Type B pancreatic cell (in vitro differentiated cells): Measurements from ENCODE around the gene MGAM2. TPM values are rescaled to one million over a fixed set of nuclear protein-coding genes. Genes with fewer than 3 reads are reported as not detected.

ENCODE experiments used
- DNase-seq: peaks from one replicate; pipeline ENCODE4 v3.0.0; 2021; ENCODE audit warnings: mixed read lengths; ENCODE audit not compliant: unreplicated experiment; ENCODE audit errors: extremely low spot score
- H3K27ac Mint-ChIP-seq: 2 replicates; pipeline ENCODE4 v1.8.0; 2021; ENCODE audit warnings: mild to moderate bottlenecking, mixed read lengths
- H3K27me3 Mint-ChIP-seq: 2 replicates; pipeline ENCODE4 v1.8.0; 2021; ENCODE audit warnings: mixed read lengths
- H3K36me3 Mint-ChIP-seq: 2 replicates; pipeline ENCODE4 v1.8.0; 2021; ENCODE audit warnings: mixed read lengths
- H3K4me1 Mint-ChIP-seq: one replicate; pipeline ENCODE4 v1.8.0; 2021; ENCODE audit warnings: mixed read lengths; ENCODE audit not compliant: unreplicated experiment
- H3K4me3 Mint-ChIP-seq: 2 replicates; pipeline ENCODE4 v1.8.0; 2021; ENCODE audit warnings: mild to moderate bottlenecking, mixed read lengths
- H3K9me3 Mint-ChIP-seq: 2 replicates; pipeline ENCODE4 v1.8.0; 2021; ENCODE audit warnings: mixed read lengths
- total RNA-seq: library from RNA; stranded (reverse); gene quantifications from 2 replicates; pipeline ENCODE4 v1.2.1, GENCODE V29; 2021; ENCODE audit warnings: low replicate concordance
- TF ChIP-seq, protein P1 (sequence below): fragments of 200-600 bp; sonication (generic); conservative IDR thresholded peaks from 2 replicates; pipeline ENCODE4 v1.5.0; 2021; ENCODE audit warnings: antibody characterized with exemption, mild to moderate bottlenecking

Gene MGAM2
- total RNA-seq, 1 donor from 2014 or later, result 5.9 TPM

DNA sequence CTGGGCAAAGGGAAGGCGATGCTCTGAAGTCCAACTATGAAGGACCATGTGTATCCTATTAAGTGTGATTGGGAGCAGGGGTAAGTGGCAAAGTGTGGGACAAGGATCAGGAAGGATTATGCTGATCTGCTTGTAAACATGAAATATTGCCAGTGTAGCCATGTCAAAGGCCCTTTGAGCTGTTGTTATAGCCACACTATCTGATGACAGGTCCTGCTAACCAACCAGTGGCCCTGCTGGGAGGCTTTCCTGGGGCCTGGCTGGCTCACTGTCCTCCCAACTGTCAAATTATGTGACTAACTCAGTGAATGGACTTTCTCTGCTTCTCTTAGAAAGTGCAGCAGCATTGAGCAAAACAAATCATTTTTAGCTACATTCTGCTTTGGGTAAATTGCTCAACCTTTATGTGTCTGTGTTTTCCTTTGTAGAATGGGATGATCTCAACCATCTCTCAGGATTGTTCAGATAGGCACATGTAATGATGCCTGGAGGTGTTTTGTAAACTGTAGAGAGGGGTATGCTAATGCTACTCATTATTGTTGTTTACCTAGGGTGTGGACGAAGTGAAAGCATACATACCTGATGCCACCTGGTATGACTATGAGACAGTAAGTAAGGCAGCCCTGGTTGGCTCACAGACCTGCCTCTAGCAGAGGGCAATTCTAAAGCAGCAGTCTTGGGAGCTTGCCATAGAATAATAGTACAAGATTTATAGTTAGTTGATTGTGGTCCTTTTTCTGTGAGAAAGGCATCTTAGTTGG is 47.4 kb downstream of the MGAM2 start:
- Mint-ChIP-seq H3K4me3 (no peak overlapping the region), H3K9me3 (no peaks in the 10 kb centered on the region), H3K27me3 (peaks cover 3% of the 10 kb centered on the region), H3K36me3 (no peaks in the 10 kb centered on the region), H3K4me1 (no peaks in the 10 kb centered on the region), H3K27ac (no peak overlapping the region)
- DNase-seq, result no peak
- TF ChIP-seq, protein P1, sequence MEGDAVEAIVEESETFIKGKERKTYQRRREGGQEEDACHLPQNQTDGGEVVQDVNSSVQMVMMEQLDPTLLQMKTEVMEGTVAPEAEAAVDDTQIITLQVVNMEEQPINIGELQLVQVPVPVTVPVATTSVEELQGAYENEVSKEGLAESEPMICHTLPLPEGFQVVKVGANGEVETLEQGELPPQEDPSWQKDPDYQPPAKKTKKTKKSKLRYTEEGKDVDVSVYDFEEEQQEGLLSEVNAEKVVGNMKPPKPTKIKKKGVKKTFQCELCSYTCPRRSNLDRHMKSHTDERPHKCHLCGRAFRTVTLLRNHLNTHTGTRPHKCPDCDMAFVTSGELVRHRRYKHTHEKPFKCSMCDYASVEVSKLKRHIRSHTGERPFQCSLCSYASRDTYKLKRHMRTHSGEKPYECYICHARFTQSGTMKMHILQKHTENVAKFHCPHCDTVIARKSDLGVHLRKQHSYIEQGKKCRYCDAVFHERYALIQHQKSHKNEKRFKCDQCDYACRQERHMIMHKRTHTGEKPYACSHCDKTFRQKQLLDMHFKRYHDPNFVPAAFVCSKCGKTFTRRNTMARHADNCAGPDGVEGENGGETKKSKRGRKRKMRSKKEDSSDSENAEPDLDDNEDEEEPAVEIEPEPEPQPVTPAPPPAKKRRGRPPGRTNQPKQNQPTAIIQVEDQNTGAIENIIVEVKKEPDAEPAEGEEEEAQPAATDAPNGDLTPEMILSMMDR, result no peak

DNA sequence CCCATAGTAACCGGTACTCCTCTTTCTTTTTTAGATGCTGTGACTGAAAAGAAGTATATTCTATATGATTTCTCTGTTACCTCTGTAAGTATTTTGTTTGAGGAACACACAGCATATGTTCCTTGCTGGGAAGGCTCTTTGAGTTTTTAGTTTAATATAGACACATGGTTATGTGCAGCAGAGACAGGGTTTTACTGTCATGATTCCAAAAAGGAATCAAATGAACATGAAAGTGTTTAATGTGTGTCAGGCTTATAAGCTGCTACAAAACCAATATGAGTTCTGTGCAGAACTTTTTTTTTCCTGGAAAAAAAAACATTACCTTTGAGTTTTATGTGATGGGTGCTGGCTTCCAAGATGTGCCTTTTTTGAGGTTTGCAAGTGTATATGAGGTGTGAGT is 50.4 kb downstream of the MGAM2 start:
- H3K36me3 Mint-ChIP-seq, result no peaks in the 10 kb centered on the region
- no peak for DNase-seq
- H3K9me3 Mint-ChIP-seq, result no peaks in the 10 kb centered on the region
- no peaks in the 10 kb centered on the region for H3K4me1 Mint-ChIP-seq
- no peaks in the 10 kb centered on the region for H3K27me3 Mint-ChIP-seq
- TF ChIP-seq, protein P1, result no peak
- no peak overlapping the region for H3K27ac Mint-ChIP-seq
- no peak overlapping the region for H3K4me3 Mint-ChIP-seq

DNA sequence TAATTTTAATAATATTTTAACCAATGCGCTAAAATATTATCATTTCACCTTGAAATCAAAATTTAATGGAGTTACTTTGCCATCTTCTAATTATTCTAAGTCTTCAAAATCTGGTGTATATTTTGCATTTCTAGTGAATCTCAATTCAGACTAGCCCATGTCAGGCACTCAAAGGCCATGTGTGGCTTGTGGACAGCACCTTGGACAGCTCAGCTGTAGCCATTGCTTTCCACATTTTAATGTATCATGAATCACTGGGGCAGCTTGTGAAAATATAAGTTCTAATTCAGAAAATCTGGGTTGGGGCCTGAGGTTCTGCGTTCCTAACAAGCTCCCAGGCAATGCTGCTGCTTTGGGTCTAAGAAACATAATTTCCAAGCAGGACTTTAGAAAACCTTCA is 57.2 kb downstream of the MGAM2 start:
- no peaks in the 10 kb centered on the region for H3K4me1 Mint-ChIP-seq
- no peak for DNase-seq
- no peaks in the 10 kb centered on the region for H3K36me3 Mint-ChIP-seq
- no peak overlapping the region for H3K4me3 Mint-ChIP-seq
- H3K27me3 Mint-ChIP-seq, result no peaks in the 10 kb centered on the region
- TF ChIP-seq, protein P1, result no peak
- no peak overlapping the region for H3K27ac Mint-ChIP-seq
- no peaks in the 10 kb centered on the region for H3K9me3 Mint-ChIP-seq

DNA sequence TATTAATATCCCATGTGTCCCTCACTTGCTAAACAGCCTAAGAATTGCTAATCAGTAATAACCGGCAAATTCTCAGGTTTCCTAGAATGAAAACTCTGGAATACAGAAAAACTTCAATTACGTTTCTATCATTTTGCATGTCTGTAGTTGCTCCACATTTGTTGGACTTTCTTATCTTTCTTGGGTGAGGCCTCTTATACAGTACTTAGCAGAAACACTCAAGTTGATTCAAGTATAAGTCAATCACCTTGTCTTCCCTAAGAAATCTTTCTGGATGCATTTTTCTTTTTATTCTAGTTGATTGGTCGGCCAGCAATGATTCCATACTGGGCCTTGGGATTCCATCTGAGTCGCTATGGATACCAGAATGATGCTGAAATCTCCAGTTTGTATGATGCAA is 61.4 kb downstream of the MGAM2 start:
- DNase-seq, result no peak
- Mint-ChIP-seq H3K27ac (no peak overlapping the region), H3K4me3 (no peak overlapping the region), H3K36me3 (no peaks in the 10 kb centered on the region), H3K9me3 (no peaks in the 10 kb centered on the region), H3K4me1 (no peaks in the 10 kb centered on the region), H3K27me3 (no peaks in the 10 kb centered on the region)
- TF ChIP-seq, protein P1, result no peak

DNA sequence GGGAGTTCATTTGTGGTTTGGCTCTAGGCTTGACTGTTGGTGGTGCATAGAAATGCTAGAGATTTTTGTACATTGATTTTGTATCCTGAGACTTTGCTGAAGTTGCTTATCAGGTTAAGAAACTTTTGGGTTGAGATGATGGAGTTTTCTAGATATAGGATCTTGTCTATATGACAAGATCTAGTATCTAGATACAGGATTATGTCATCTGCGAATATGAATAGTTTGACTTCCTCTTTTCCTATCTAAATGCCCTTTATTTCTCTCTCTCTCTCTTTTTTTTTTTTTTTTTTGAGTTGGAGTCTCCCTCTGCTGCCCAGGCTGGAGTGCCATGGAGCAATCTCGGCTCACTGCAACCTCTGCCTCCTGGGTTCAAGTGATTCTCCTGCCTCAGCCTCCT is 62.9 kb downstream of the MGAM2 start:
- DNase-seq, result no peak
- no peak overlapping the region for H3K27ac Mint-ChIP-seq
- H3K4me3 Mint-ChIP-seq, result no peak overlapping the region

More for the DNA sequence above, 62.9 kb downstream of the MGAM2 start:
- Mint-ChIP-seq H3K9me3 (no peaks in the 10 kb centered on the region), H3K36me3 (no peaks in the 10 kb centered on the region), H3K27me3 (no peaks in the 10 kb centered on the region), H3K4me1 (no peaks in the 10 kb centered on the region)
- TF ChIP-seq, protein P1, result no peak
